NOMO-1 treated with dmso at 0.1 percent for 144 hours (cell line): ENCODE results near the gene ANXA1.

Experiments
- DNase-seq: peaks from one replicate; lab custom pipeline; 2025; ENCODE audit not compliant: unreplicated experiment; lab: John Stamatoyannopoulos, UW

The ANXA1 gene

DNA sequence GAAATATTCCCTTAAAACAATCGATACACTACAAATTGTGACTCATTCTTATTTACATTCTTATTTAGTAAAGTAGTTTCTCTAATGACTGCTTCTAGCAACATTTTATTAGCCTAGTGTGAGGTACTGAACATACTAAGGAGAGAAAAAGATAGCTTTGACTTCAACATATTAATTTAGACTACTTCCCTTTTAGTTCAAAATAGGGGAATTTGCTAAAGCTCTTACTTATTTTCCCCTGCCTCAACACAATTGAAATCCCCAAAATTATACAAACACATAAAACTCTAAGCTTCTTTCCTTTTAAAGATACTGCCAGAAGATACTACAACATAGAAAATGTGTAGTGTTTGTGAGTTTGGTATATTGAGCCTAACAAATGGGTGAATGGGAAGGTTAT lies 55.2 kb downstream of the ANXA1 start:
- no peak for DNase-seq

DNA sequence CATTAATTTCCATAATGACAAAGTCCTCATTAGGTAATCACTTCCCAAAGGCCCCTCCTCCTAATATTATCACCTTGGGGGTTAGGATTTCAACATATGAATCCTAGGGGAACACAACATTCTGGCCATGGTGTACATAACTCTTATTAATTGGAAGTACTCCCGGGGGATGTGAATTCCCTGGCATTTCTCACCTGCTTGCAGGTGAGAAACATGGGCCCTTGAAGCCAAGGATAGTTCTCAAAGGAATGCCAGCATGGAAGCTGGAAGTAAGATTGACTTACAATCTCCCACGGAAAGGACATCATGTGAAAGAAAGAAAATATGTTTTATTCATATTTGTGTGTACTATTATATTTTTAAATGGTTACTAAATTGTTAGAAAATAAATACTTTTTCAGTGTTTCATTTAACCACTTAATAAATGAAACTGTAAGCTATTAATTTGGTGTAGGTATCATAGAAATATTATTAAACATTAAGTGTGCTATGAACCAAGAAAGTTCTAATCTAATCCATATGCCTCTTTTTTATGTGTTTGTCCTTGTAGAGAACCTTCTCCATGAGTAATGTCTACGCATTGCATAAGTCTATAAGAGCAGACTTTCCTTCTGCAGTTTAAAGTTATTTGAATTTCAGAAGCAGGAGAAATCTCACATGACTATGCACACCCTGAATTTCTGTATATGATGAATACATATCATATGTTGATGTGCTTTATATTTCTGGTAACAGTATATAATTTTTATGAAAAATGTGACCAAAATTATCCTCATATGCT lies 59.4 kb downstream of the ANXA1 start:
- DNase-seq: no peak

GRCh38 chr9:73213300-73213699 lies 61.6 kb downstream of the ANXA1 start:
- no peak for DNase-seq

- DNase-seq: no peak
Observed at GRCh38 chr9:73215249-73215648, 63.6 kb downstream of the ANXA1 start.

- DNase-seq: no peak
Observed at GRCh38 chr9:73216100-73216499, 64.4 kb downstream of the ANXA1 start.
